HG03108 (cell line): Measurements from ENCODE around the gene CELA2A.

Source experiments
- ATAC-seq: cut with Tn5 transposase; IDR thresholded peaks from one replicate; pipeline ENCODE4 v1.9.1; 2021; ENCODE audit warnings: moderate library complexity; ENCODE audit not compliant: unreplicated experiment

CELA2A gene

GRCh38 chr1:15456313-15456954 is at the start of gene CELA2A:
CELA2A (plus strand) TSS chr1:15456732; CDS start chr1:15456754, 22 bp downstream.
- no peak for ATAC-seq

DNA sequence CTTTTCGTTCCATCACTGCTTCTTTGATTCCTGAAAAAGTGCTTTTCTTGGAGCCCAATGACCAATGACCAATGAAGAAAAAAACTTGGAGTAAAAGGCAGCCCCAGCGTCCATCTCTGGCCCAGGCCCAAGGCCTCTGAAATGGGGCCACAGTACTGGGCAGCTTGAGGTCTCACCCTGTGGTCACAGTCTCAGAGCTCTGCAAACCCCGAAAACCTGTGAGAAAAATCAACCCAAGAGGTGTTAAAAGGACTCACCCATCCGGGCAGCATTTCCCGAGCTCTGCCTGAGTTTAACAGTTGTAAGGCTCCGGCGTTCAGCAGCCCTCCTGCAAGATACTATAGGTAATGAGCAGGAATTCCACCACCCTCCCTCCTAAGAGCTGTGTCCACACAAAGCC is 49.0 kb upstream of the CELA2A start:
- no peak for ATAC-seq

DNA sequence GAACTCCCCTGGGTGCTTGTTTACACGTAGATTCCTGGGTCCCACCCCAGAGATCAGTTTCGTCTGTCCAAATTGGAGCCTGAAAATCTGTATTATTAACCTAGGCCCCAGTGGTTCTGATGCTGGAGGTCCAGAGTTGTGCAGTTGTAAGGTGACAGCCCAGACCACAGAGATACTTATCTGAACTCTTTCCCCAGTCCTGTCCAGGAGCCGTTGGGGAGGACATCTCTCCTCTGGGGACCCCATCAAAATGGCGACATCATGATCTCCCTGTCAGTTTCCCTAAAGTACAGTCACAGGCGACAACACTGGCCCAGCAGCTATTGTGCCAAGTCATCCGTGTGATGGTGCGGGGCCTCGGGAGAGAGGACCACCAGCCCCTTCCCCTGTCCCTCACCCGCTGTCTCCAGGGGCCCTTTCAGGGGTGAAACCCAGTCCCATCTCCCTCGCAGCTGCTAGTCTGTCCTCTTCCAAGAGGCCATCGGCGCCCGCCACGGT is 47.6 kb upstream of the CELA2A start:
- no peak for ATAC-seq

DNA sequence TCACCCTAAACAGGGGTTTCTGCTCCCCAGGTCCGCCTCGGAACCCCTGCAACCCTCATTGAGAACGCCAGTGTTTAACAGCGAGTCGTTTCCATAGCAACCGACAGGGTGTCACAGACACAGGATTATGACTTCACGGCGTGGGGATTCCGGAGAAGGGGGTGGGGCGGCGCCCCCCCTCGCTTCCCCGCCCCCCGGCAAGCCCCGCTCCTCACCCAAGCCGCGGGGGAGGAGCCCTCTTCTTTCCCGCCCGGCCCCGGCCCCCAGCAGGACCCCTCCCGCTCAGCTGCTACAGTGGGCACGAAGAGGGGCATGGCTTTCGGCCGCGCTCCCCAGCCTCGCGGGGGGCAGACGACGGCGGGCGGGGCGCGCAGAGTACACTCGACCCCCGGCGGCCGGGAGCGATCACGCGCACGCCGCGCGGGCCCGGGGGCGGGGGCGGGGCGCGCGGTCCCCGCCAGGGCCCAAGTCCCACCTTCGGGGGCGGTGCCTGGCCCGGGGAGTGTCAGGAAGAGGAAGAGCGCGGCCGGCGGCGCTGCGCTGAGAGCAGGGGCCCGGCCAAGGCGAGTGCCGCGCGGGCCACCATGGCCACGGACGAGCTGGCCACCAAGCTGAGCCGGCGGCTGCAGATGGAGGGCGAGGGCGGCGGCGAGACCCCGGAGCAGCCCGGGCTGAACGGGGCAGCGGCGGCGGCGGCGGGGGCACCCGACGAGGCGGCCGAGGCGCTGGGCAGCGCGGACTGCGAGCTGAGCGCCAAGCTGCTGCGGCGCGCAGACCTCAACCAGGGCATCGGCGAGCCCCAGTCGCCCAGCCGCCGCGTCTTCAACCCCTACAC is 46.9 kb upstream of the CELA2A start, which contains the start of gene EFHD2:
EFHD2 (plus strand) TSS at position 501 of the 835 bp plus-strand sequence; CDS start at position 585, 84 bp downstream.
- peak; percentile 60 for ATAC-seq

DNA sequence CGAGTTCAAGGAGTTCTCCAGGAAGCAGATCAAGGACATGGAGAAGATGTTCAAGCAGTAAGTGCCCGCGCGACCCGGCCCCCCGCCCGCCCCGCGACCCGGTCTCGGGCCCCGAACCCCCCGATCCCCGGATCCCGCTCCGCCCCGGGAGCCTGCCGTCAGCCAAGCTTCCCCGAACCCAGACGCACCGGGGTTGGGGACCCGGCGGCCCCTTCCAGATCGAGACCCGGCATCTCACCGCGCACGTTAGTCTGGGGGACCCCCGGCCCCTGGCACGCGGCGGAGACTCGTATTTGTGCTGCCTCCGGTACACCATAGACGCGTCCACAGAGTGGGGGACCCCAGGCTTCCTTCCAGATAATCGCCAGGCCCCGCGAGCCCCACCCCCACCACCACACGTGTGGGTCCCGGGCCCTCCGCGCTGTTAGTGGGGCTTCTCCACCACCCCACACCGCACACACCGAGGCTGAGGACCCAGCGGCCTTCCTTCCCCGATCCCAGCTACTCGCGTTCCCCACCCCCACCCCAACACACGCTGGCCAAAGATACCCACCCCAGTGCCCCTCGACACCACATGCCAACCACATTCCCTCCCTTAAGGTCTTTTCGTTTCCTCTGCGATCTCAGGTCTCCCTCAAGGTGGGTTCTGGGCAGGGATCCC is 46.2 kb upstream of the CELA2A start:
- ATAC-seq = no peak

- no peak for ATAC-seq
These were observed 45.7 kb upstream of the CELA2A start for GRCh38 chr1:15410884-15411245.

GRCh38 chr1:15411593-15412137 is 44.9 kb upstream of the CELA2A start:
- peak; percentile 53 for ATAC-seq

DNA sequence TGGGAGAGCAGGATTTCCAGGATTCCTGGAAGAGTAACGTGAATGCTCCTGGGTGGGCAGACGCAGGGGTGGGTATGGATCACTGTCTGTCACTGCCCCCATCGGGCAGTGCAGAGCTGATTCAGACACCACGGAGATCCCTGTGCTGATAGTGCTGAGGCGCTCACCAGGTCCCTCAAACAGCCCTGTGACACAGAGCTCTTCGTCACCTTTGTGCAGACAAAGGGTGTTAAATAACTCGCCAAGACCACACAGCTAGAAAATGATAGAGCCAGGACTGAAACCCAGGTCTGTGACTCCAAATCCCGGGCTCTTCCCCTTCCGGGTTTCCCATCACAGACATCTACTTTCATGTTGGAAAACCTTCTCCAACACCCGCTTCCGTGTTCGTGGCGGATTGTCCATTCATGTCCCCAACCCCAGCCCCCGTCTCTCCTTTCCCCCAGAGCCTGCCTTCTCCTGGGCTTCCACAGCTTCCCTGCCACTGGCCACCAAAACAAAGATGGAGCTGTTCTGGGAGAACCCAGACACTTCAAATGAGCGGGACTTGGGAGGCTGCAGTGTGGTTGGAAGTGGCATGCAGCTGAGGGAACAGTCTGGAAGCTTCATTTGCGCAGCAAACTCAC is 44.2 kb upstream of the CELA2A start:
- ATAC-seq = no peak

DNA sequence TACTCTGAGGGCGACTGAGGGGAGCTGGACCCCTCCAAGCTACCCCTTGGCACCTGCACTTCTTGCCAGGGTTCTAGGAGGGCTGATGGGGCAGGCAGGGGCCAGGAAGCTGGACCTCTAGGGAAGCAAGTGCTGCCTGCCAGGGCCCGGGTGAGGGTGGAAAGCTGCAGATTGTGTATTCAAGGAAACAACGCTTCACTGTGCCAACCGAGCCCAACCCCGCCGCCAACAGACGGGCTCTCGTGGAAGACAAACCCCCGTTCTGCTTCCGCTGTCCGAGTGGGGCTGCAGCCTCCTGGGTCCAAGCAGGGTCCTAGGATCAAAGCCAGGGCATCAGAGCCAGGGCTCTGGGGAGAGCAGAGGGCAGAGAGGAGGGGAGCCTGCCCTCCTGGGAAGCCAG is 43.7 kb upstream of the CELA2A start:
- no peak for ATAC-seq

DNA sequence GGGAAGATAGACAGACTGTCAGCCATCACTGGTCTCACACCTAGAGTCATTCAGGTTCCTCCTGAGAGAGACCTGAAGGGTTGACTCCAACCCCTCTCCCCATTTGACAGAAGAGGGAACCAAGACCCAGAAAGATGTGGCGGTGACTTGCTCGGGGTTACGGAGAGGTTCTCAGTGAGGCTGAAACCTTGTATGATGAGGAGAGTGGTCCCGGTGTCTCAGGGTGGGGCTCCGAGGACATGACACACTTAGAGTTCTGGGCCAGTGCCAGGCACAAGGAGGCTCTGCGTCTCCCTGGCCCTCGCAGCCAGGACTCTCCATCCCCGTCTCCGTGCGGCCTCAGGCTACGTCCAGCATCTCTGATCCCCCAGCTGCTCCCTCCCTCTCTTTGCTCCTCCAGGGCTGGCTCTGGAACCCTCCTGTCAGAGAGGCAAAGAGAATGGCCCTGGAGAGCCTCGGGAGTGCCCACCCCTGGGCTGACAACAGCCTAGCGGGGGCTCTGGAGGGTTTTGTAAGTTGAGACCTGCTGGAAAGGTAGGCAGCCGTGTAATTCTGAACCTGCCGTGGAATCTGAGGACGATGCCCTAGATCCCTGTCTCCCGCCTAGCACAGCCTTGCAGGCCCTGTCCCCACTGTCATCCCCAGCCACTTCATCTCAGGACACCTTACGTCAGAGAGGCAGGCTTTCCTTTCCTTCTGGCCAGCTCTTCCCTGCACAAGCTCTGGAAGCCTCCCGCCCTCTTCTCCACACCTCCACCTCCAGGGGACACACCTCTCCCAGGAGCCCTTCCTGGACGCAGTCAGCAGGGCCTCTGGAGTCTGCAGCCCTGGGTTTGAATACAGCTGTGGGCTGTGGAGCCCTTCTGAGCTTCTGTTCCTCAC is 42.7 kb upstream of the CELA2A start:
- ATAC-seq = no peak

DNA sequence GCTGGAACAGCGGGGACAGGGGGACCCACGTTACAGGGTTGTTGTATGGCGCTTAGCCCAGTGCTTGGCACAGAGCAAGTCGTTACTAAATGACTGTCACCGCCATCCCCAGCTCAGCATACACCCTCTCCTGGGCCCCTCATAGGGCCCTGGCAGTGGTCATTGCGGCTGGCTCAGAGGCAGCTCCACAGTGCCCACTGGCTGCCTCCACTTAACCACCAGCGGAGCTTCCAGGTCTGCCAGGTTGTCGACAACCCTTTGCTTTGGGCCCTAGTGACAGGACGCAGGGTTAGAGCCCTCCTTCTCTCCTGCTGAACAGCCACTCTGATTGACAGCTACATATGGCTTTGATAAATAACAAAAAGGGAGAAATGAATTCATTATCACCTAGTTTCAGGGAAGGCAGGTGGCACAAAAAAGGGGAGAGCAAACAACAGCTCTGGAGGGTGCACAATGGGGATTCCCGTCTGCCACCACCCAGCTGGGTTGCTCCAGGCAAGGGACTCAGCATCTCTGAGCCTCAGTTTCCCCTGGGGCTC is 42.0 kb upstream of the CELA2A start:
- ATAC-seq = no peak

DNA sequence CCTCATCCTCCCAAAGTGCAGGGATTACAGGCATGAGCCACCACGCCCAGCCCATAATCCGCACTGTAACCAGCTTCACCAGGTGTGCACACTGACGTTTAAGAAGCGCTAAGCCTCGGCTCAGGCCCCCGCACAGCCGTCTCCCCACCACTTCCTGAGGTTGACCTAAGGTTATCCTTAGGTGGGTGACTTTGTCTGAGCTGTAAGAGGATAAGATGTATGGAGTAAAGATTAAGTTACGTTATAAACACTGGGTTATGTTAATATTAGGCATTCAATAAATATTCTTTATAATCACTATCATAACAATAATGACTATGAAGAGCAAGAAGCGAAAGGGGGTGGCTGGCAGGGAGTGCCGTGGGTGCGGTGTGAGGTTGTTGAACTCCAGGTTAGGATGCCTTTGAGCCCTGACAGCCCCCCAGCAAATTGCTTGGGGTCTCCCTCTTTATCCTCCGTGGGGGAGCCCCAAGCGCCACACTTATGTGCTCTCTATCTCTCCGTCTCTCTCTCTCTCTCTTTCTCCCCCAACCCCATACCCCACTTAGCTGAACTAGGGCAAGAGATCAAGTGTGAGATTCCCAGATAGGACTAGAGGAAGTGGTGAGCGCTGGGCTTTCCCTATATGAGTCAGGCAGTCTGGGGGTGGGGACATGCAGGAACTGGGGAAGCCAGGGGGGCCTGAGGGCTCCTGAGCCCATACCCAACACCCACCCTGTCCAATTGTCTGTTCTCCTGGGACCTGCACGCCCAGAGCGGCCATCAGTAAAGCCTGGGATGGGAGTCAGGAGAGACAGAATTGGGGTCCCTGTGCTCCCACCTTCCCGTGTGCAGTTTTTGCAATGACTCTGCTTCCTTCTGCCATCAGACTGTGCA is 39.2 kb upstream of the CELA2A start:
- no peak for ATAC-seq

- no peak for ATAC-seq
These were observed 37.6 kb upstream of the CELA2A start for GRCh38 chr1:15418806-15419515.

- ATAC-seq = no peak
These were observed 35.6 kb upstream of the CELA2A start for GRCh38 chr1:15420853-15421465.

DNA sequence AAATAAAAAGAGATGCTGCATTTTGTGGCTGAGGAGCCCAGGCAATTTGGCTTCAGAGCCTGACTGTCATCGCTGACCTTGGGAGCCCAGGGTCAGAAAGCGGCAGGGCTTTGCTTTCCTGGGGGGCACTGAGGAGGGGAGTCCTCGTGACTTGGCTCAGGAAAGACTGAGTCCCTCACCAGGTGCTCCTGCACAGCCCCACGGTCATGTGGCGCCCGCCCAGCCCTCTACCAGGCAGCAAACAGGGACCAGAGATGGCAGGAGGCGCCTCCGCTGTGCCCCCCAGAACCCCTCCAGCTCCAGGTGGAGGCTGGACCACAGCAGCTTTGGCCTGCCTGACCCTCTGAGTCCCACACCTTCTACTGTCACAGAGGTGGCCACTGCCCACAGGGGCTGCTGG is 33.7 kb upstream of the CELA2A start:
- ATAC-seq = no peak

DNA sequence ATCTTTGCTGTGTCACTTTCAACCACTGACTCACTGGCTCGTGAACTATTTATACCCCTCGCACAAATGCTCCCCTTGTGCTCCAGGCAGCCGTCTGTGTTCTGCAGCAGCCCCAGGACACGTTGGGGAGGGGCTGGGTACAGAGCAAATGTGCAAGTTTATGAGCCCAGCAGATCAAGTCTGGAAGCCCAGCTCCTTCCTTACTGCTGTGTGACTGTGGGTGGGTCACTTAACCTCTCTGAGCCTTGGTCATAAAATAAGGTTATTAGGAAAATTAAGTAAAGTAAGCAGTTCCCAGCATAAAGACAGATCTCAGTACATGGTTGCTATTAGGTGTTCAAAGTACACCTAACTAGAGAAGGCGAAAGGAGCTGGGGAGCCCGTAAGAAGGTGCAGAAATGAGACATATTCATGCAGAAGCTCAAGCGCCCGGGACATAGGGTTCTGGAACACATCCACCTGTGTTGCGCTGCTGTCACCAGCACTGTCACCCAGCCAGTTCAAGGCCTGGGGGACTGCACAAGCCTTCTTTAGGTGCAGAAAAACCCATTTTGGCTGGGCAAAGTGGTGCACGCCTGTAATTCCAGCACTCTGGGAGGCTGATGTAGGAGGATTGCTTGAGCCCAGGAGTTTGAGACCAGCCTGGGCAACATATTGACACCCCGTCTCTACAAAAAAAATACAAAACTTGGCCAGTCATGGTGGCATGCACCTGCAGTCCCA is 33.0 kb upstream of the CELA2A start:
- ATAC-seq = no peak

DNA sequence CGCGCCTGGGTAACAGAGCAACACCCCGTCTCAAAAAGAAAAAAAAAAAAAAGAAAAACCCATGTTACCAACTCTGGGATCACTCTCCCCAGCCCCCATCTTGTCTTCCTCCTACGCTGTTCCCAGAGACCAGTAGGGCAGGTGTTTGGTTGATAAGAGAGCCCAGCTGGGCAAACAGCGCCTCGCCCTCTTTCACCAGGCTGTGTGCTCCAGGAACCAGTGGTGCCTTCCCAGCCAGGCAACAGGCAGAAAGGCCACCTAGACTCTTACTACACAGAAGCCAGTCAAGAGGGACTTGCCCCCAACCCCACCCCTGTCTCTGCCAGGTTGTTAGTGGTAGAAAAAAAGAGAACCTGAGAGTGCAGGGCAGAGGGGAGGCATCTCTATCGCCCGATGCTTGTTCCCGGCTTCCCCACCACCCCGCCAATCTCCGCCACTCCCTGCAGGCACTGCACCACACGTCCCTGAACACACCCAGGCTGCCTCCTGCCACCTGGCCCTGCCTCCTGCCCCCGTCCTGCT is 32.3 kb upstream of the CELA2A start:
- no peak for ATAC-seq
